Occipital lobe (tissue), 2 donors: ENCODE measurements around the gene ZFP36. TPM values are rescaled to one million over a fixed set of nuclear protein-coding genes. Genes with fewer than 3 reads are reported as not detected.

ENCODE experiments used
- DNase-seq: peaks from one replicate; lab custom pipeline; 2025; lab: John Stamatoyannopoulos, UW
- total RNA-seq: library from RNA; depleted of rRNA; stranded (reverse); fragments of >200 nt; gene quantifications from one replicate; pipeline ENCODE4 v1.2.3, GENCODE V29; 2014

The ZFP36 gene
- total RNA-seq, 1 donor from 2014 or later, result 1.2 TPM

GRCh38 chr19:39405958-39406655 lies 540 bp upstream of the ZFP36 start:
- DNase-seq, result peak; percentile 79

GRCh38 chr19:39407410-39407659 lies 688 bp downstream of the ZFP36 start:
- DNase-seq, result no peak

GRCh38 chr19:39407660-39408391 lies 1.2 kb downstream of the ZFP36 start:
- DNase-seq, result no peak

GRCh38 chr19:39408392-39409207 lies 2.0 kb downstream of the ZFP36 start:
- DNase-seq, result no peak

- peak; percentile 52 for DNase-seq
Observed at GRCh38 chr19:39409208-39410016, 2.8 kb downstream of the ZFP36 start.

GRCh38 chr19:39410017-39410830 lies 3.6 kb downstream of the ZFP36 start:
- DNase-seq, result no peak

GRCh38 chr19:39410831-39411080 lies 4.1 kb downstream of the ZFP36 start:
- no peak for DNase-seq

GRCh38 chr19:39411081-39411831 lies 4.6 kb downstream of the ZFP36 start:
- no peak for DNase-seq

GRCh38 chr19:39411832-39412099 lies 5.1 kb downstream of the ZFP36 start:
- DNase-seq, result peak; percentile 54

- peak; percentile 93 for DNase-seq
Observed at GRCh38 chr19:39412100-39412866, 5.6 kb downstream of the ZFP36 start, which contains the start of gene PLEKHG2. PLEKHG2 (plus strand) TSS chr19:39412669; CDS start chr19:39414087, 1,418 bp downstream.

- DNase-seq, result no peak
Observed at GRCh38 chr19:39412867-39413271, 6.2 kb downstream of the ZFP36 start.

GRCh38 chr19:39413272-39413910 lies 6.7 kb downstream of the ZFP36 start:
- DNase-seq, result no peak

- DNase-seq, result no peak
Observed at GRCh38 chr19:39413911-39414608, 7.4 kb downstream of the ZFP36 start.

GRCh38 chr19:39415111-39416046 lies 8.7 kb downstream of the ZFP36 start:
- DNase-seq, result no peak

GRCh38 chr19:39416152-39417120 lies 9.8 kb downstream of the ZFP36 start:
- DNase-seq, result no peak
